Small intestine (tissue), 7 donors: ENCODE measurements around the gene JAKMIP1. TPM values are rescaled to one million over a fixed set of nuclear protein-coding genes. Genes with fewer than 3 reads are reported as not detected.

Experiments
- DNase-seq, 2 donors: peaks; one replicate each; pipeline versions ENCODE4 v3.0.0 to v3.0.0-alpha.2; 2013
- FAIRE-seq: peaks from 2 replicates; lab custom pipeline; 2012; peaks lifted over from hg19 to GRCh38; lab: Jason Lieb, UNC
- H3K27ac ChIP-seq, 3 donors: one replicate each; pipeline ENCODE4 v1.5.1; 2013; ENCODE audit warnings: low read length in 2 of 3, mild to moderate bottlenecking in 2 of 3, control low read depth in 1 of 3, inconsistent platforms in 1 of 3, low read depth in 1 of 3, moderate library complexity in 1 of 3
- H3K27me3 ChIP-seq, 3 donors: one replicate each; pipeline ENCODE4 v1.6.1; 2013; ENCODE audit warnings: low read length in 3 of 3, inconsistent platforms in 1 of 3; ENCODE audit not compliant: control insufficient read depth in 3 of 3, insufficient read depth in 3 of 3
- H3K36me3 ChIP-seq, 3 donors: one replicate each; pipeline ENCODE4 v1.6.1; 2013; ENCODE audit warnings: low read length in 3 of 3, inconsistent platforms in 1 of 3, low read depth in 1 of 3, mild to moderate bottlenecking in 1 of 3, moderate library complexity in 1 of 3; ENCODE audit not compliant: control insufficient read depth in 3 of 3, insufficient read depth in 2 of 3
- H3K4me1 ChIP-seq, 3 donors: one replicate each; pipeline ENCODE4 v1.6.1; 2013; ENCODE audit warnings: low read length in 2 of 3, inconsistent platforms in 1 of 3, low read depth in 1 of 3, mild to moderate bottlenecking in 1 of 3, moderate library complexity in 1 of 3; ENCODE audit not compliant: control insufficient read depth in 3 of 3, insufficient read depth in 2 of 3
- H3K4me3 ChIP-seq, 3 donors: one replicate each; pipeline ENCODE4 v1.5.1; 2013; ENCODE audit warnings: low read length in 3 of 3, control low read depth in 1 of 3, inconsistent platforms in 1 of 3, low read depth in 1 of 3, mild to moderate bottlenecking in 1 of 3, moderate library complexity in 1 of 3
- H3K9me3 ChIP-seq, 2 donors: one replicate each; pipeline ENCODE4 v1.6.1; 2013; ENCODE audit warnings: low read depth in 1 of 2, low read length in 1 of 2; ENCODE audit not compliant: control insufficient read depth in 2 of 2, insufficient read depth in 1 of 2
- whole genome bisulfite sequencing, 3 donors: extraction: QIAGEN DNeasy Blood & Tissue Kit; methylation state at CpG; one replicate each; pipeline ENCODE4 v1.1.7; 2013; 5-methylcytosine and 5-hydroxymethylcytosine counted together
- polyA plus RNA-seq, 4 donors: library from polyadenylated mRNA; stranded (reverse) in 3 of 4; unstranded in 1 of 4; fragments of 200-250 nt in 3 of 4; fragments of 120-200 nt in 1 of 4; gene quantifications; one replicate each; pipeline versions ENCODE4 v1.2.1 to v1.2.3, GENCODE V29; 2013
- donor health status: healthy with polysubstance abuse.
- donor health status: control.
- donor health status: control.
- donor health status: Bipolar disorder and iron deficiency.
- donor health status: healthy.

The JAKMIP1 gene
- polyA plus RNA-seq, 4 donors = 0.25 to 1.8 (median 1.0) TPM

DNA sequence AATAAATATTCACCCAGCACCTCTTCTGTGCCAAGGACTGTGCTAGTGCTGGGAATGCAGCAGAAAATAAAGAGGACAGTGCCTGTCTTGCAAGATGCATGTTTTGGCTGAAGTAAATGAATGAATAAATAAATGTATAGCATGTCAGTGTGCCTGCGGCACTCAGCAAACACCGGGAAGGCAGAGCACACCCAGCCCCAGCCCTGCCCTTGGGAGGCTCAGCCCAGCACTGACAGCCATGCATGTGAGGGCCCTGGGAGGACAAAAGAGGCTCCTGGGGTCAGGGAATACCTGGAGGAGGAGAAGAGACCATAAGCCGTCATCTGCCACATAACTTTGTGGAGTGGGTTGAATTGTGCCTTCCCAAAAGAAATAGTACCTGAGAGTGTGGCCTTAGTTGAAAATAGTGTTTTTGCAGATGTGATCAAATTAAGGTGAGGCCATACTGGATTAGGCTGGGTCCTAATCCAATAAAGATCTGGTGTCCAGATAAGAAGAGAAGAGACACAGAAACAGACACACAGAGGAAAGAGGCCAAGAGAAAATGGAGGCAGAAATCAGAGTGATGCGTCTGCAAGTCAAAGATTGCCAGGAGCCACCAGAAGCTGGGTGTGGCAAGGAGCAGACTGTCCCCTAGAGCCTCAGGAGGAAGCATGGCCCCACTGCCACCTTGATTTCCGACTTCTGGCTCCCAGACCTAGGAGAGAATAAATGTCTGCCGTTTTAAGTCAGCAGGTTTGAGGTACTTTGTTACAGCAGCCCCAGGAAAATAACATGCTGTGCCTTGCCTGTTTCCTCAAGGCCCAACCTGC lies 198.5 kb downstream of the JAKMIP1 start:
- Histone ChIP-seq H3K4me3 (no peak overlapping the region), H3K9me3 (no peaks in the 10 kb centered on the region), H3K36me3 (no peaks in the 10 kb centered on the region), H3K27ac (no peak overlapping the region), H3K4me1 (no peaks in the 10 kb centered on the region), H3K27me3 (peaks cover 0 to 4% (median 0%) of the 10 kb centered on the region in 3 donors)
- FAIRE-seq (no peak), DNase-seq (no peak)
- WGBS, 3 donors = 59 to 67% (median 64%) methylated on average over 6 of the region's 6 CpGs

- no peaks in the 10 kb centered on the region for H3K9me3 ChIP-seq
- H3K36me3 ChIP-seq = no peaks in the 10 kb centered on the region
- FAIRE-seq = no peak
- H3K4me3 ChIP-seq = no peak overlapping the region
- H3K27me3 ChIP-seq = peaks cover 0 to 2% (median 0%) of the 10 kb centered on the region in 3 donors
- 86 to 87% (median 87%) methylated on average over 9 of the region's 9 CpGs for WGBS, 3 donors
- DNase-seq = no peak
- H3K27ac ChIP-seq = no peak overlapping the region
- H3K4me1 ChIP-seq = no peaks in the 10 kb centered on the region
Observed at GRCh38 chr4:5999830-6000365, 200.5 kb downstream of the JAKMIP1 start.

DNA sequence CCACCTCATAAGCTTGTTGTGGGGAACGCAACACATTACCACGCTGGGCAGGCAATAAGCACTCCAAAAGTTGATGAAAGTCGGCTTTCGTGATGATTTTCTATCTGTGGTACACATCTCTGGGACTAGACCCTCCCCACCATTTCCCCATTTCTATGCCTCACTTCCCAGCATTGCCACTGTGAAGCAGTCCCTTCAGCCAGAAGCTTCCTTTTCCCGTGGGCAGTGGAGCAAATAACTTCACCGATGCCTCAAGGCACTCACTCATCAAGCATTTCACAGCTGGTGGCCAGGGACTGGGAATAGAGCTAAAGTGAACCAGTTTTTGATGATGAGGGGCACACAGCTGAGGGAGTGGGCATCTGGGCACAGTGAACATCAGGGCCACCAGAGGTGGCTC lies 201.0 kb downstream of the JAKMIP1 start:
- Histone ChIP-seq H3K27ac (no peak overlapping the region), H3K4me1 (no peaks in the 10 kb centered on the region), H3K36me3 (no peaks in the 10 kb centered on the region), H3K27me3 (peaks cover 0 to 2% (median 0%) of the 10 kb centered on the region in 3 donors), H3K9me3 (no peaks in the 10 kb centered on the region), H3K4me3 (no peak overlapping the region)
- no peak for FAIRE-seq
- no peak for DNase-seq
- 78 to 87% (median 80%) methylated on average over 6 of the region's 6 CpGs for WGBS, 3 donors

- Histone ChIP-seq H3K27me3 (peaks cover 0 to 2% (median 0%) of the 10 kb centered on the region in 3 donors), H3K9me3 (no peaks in the 10 kb centered on the region), H3K36me3 (no peaks in the 10 kb centered on the region), H3K4me3 (no peak overlapping the region), H3K27ac (no peak overlapping the region), H3K4me1 (no peaks in the 10 kb centered on the region)
- no peak for FAIRE-seq
- peak; percentile 52 to 72 for DNase-seq
- WGBS, 3 donors = 2 to 3% (median 3%) methylated on average over 9 of the region's 9 CpGs
Observed at GRCh38 chr4:5998333-5998936, 201.9 kb downstream of the JAKMIP1 start.

DNA sequence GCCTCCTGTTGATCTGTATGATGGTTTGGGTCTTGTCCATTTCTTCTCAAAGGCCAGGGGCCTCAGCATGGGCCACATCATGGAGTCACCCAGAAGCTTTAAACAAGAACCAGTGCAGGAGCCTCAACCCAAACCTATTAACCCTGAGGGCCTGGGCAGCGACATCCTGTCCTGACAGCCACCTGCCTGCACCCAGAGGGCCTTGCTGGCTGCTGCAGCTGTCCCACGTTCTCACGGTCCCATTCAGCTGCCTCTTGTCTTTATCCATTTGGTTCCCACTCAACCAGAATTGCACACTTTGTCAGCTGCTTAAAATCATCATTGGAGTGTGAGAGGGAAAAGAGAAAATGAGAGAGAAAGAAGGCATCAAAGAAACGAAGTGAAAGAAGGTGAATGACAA lies 203.7 kb downstream of the JAKMIP1 start:
- peaks cover 0 to 2% (median 0%) of the 10 kb centered on the region in 3 donors for H3K27me3 ChIP-seq
- H3K9me3 ChIP-seq = no peaks in the 10 kb centered on the region
- no peak for DNase-seq
- H3K36me3 ChIP-seq = no peaks in the 10 kb centered on the region
- 37 to 54% (median 37%) methylated on average over 4 of the region's 4 CpGs for WGBS, 3 donors
- no peak overlapping the region for H3K27ac ChIP-seq
- H3K4me1 ChIP-seq = no peaks in the 10 kb centered on the region
- FAIRE-seq = no peak
- H3K4me3 ChIP-seq = no peak overlapping the region

DNA sequence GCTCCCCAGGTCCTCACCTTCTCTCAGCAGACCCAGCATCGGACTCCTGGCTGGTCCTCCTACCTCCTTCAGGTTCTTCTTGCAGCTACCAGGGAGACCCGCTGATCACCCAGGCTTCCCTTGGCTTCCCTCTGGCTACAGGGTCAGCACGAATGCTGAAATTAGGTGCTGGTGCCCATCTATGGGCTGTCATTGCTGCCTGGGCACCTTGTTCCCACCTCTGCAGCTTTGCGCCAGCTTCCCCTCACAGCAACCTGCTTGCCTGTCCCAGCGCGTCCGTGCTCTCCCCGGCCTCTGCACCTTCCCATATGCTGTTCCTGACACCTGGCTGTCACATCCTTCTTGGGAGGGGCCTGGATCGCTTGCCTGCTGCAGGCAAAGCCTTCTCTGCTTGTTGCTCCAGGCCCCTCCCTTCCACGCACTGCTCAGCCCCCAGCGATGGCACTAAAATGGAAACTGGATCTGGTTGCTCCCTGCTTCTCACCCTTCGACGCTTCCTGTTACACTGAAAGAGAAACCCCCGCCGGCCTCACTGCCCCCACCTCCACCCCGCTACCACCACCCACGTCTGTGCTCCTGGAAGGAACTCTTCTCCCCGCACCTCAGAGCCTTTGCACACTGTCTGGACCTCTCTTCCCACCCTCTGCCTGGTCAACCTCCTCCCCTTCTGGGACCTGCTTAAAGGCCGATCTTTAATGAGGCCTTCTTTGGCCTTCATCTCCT lies 204.3 kb downstream of the JAKMIP1 start:
- Histone ChIP-seq H3K9me3 (no peaks in the 10 kb centered on the region), H3K27ac (no peak overlapping the region), H3K36me3 (no peaks in the 10 kb centered on the region), H3K27me3 (peaks cover 0 to 2% (median 0%) of the 10 kb centered on the region in 3 donors), H3K4me1 (no peaks in the 10 kb centered on the region), H3K4me3 (no peak overlapping the region)
- DNase-seq (no peak), FAIRE-seq (no peak)
- WGBS, 3 donors = 54 to 70% (median 54%) methylated on average over 19 of the region's 19 CpGs

DNA sequence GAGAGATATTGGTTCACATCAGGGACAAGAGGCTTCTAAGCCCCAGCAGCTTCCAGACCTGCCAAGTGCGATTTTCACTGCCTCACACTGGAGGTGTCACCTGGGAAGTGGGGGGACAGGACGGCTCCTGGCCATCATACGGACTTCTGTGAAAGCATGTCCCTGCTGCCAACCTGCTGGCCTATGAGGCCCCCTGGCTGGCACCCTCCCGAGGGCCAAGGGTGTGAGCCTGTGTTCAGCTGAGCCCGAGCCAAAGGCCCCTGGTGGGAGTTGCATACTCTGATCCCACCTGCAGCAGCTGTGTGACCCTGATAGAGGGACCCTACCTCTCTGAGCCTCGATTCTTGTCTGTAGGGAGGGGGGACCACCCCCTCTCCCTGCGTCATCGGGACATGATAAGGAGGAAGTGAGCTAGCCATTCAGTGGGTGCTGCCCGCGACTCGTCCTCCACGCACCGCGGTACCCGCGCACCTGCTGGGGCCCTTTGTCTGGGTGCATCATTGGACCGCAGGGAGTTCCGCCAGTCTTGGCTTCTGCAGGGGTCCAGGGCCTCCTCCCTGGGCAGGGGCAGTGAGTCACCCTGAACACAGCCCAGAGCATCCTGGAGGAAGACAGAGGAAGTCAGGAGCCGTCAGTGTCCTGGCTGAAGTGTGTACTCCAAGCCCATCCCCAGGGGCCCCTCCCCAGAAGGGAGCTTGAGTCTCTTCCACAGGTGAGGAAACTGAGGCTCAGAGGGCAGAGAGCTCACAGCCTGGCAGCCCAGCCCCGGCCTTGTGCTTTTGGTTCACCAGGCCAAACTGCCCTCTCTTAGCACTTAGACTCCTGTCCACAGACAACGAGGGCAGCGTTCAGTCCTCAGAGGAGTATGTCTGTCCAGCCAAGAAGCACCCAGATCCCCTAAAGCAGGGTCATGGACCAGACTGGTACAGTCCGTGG lies 206.2 kb downstream of the JAKMIP1 start:
- peaks cover 0 to 2% (median 0%) of the 10 kb centered on the region in 3 donors for H3K27me3 ChIP-seq
- 79 to 87% (median 83%) methylated on average over 23 of the region's 23 CpGs for WGBS, 3 donors
- H3K4me1 ChIP-seq = no peaks in the 10 kb centered on the region
- no peak for FAIRE-seq
- no peaks in the 10 kb centered on the region for H3K36me3 ChIP-seq
- H3K9me3 ChIP-seq = no peaks in the 10 kb centered on the region
- H3K27ac ChIP-seq = no peak overlapping the region
- H3K4me3 ChIP-seq = no peak overlapping the region
- no peak for DNase-seq
